ENCODE results near the gene RBPJL. TPM values are rescaled to one million over a fixed set of nuclear protein-coding genes. Genes with fewer than 3 reads are reported as not detected.

Gene RBPJL
- total and polyA plus RNA-seq, 2 of the 8 experiments (the other 6 are each of a cell fraction or from before 2014, with no cell fraction given) = 0.67 to 1.3 TPM

DNA sequence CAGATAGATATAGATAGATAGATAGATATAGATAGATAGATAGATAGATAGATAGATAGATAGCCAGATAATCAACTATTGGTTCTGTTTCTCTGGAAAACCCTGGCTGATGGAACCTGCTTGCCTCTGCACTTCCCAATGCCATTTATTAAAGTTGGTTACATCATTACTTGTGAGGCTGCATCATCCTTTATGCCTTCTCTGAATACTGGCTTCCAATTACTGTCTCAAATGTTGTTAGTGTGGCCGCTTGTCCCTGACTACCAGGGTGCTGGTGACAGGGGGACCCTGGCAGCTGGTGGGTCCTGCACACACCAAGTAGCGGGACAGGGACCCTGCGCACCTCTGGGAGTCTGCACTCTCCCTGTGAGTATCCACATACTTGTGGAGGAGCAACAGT, 48.4 kb upstream of the RBPJL start (continued):
- no peak for TF ChIP-seq GTF2F1 (IDR thresholded peaks at IDR 0.05; ENCODE audit: borderline replicate concordance, low read depth, low read length)
- no peak for TF ChIP-seq POU5F1 (IDR thresholded peaks at IDR 0.05; ENCODE audit: low read depth, low read length)
- TF ChIP-seq, protein P1, sequence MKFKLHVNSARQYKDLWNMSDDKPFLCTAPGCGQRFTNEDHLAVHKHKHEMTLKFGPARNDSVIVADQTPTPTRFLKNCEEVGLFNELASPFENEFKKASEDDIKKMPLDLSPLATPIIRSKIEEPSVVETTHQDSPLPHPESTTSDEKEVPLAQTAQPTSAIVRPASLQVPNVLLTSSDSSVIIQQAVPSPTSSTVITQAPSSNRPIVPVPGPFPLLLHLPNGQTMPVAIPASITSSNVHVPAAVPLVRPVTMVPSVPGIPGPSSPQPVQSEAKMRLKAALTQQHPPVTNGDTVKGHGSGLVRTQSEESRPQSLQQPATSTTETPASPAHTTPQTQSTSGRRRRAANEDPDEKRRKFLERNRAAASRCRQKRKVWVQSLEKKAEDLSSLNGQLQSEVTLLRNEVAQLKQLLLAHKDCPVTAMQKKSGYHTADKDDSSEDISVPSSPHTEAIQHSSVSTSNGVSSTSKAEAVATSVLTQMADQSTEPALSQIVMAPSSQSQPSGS (IDR thresholded peaks at IDR 0.05; ENCODE audit: low read length) = no peak
